Measurements from ENCODE around the gene LRP4.

DNA sequence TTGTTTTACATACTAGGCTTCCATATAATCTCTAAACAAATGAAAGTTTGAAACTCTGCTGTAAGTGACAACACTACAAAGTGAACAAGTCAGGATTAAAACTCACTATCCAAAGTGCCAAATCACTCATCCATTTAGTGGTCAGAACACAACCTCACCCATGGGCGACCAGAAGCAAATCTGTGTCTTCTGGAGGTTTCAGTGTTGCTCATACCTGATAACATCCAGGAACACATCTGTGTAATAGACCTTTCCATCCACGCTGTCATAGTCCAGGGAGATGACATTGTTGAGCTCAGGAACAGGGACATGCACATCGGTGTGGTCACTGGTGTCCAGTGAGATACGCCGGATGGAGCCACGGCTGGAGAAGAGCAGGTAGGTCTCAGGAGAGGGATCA, 43.8 kb downstream of the LRP4 start:
- TF ChIP-seq, protein P1, sequence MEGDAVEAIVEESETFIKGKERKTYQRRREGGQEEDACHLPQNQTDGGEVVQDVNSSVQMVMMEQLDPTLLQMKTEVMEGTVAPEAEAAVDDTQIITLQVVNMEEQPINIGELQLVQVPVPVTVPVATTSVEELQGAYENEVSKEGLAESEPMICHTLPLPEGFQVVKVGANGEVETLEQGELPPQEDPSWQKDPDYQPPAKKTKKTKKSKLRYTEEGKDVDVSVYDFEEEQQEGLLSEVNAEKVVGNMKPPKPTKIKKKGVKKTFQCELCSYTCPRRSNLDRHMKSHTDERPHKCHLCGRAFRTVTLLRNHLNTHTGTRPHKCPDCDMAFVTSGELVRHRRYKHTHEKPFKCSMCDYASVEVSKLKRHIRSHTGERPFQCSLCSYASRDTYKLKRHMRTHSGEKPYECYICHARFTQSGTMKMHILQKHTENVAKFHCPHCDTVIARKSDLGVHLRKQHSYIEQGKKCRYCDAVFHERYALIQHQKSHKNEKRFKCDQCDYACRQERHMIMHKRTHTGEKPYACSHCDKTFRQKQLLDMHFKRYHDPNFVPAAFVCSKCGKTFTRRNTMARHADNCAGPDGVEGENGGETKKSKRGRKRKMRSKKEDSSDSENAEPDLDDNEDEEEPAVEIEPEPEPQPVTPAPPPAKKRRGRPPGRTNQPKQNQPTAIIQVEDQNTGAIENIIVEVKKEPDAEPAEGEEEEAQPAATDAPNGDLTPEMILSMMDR (IDR thresholded peaks at IDR 0.05; ENCODE audit: low read length), result no peak
- TF ChIP-seq EZH2 (IDR thresholded peaks at IDR 0.05; ENCODE audit: borderline replicate concordance, low read length), result no peak

Data from OCI-LY1 (cell line).